ENCODE results near the gene AADACL4.

Gene AADACL4

DNA sequence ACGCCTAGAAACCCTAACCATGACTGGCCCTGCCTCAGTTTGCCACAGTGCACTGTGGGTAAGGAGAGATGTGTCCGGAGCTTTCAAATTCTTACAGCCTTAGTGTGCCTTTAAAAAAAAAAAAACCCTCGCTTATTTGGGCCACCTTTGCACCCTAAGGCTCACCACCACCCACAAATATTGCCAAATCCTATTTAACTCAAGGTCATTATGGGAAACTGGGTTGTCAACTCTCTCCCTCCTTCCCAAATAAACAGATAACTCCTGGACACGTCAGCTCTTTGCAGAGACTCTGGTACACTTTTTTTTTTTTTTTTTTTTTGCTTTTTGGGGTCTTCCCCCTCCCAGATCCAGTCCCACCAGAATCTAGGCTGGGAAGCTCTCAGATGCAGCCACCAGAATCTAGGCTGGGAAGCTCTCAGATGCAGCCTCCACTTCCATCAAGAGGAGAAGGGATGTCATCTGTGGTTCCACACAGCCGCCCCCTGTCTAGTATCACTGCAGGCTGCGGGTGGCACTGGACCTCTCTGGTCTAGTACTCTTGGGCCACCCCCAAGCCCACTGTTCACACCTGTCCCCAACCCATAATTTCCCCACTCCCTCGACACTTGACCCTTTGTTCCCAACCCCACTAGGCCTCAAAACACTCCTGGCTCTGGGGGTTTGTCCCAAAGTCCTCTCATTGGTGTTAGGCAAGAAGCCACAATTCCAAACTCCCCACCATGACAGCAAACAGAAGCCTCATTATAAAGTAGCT is 29.3 kb upstream of the AADACL4 start:
- FAIRE-seq, result no peak

DNA sequence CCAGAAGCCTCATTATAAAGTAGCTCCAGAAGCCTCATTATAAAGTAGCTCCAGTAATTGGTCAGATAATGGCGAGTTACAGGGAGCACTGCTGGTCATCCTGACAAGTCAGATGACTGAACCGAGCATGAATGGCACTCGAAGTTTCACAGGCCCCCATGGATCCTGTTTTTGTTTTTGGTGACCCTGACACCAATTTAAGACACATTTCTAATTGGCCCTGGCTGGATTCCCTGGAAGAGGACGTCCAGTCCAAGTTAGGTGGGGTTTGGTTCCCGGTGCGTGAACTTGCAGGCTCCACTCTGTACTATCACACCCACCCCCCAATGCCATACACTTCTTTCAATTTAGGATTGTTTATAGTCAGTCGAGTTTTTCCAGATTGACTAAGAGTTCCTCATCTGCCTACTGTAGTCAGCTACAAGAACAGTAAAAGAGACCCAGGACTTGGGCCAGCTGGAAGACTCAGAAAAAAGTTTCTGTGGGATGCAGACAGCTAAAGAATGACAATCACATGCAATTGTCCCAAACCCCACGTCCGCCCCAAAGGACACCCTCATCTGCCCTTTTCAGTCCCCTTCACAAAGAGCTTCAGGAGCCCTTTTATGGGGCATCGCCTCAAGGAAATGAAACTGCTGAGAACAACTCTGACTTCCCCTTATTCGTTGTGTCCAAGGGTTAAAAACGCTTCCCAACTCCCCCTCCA is 28.6 kb upstream of the AADACL4 start:
- no peak for FAIRE-seq

DNA sequence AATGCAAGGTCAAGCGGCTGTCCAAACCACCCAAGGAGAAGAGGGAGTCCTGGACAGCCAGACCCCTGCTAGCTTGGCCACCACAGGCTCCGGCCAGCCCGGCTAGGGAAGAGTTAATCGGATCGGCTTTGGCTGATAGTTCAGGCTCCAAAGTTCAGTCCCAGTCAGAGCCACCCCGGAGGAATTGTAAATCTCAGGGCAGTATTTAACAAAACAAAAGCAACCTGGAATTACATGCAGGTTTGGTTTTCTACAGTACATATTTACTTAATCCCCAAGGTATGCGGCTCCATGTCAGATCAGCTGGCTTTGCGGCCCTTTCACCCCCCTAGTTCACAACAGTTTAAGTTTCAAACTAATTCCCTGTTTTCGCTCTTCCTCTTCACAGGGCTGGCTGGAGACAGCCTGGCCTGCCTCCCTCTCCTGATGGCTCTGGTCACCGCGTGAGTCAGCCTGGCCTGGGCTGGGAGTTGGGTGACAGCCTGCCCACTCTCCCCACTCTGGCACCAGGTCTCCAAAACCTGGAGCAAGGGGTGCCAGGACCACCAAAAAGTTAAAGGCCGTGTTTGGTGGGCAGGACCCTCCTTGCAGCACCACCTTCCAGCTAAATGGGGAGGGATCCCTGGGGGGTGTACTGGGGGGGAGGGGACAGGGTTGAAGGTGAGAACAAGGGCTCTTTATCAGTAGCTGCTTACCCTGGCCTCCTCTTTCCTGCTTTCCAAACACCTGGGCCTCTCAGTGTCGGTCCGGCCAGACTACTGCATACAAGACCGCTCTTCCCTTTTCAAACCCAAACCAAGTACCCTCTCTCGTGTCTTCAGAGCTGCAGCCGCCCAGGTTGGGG is 27.8 kb upstream of the AADACL4 start:
- FAIRE-seq, result no peak

DNA sequence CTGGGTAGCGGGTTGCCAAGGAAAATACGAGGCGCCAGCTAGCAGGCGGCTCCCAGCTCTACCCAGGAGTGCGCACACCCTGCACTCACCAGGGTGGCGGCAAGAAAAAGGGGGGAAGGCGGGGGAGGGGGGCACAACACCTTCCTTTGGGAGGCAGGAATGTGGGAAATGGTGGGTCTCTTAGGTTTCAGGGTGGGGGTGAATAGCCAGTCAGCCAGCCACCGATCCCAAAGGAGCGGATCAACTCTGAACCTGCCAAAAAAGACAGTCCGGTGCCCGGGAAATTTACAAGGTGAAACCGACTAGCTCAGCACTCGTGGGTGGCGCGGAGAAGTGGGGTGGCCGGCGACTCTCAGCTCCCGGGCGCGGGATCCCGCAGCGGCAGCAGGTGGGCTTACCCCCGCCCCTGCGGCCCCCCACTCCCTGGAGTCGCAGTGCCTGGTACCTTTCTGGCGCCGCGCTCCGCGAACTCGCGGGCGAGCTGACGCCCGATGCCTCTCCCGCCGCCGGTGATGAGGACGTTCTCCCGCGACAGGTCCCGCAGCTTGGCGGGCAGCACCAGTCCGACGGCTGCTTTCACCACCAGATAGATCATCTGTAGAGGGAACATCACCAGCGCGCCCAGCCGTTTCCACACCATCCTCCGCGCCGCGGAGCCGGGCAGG is 27.0 kb upstream of the AADACL4 start:
- FAIRE-seq, result no peak

DNA sequence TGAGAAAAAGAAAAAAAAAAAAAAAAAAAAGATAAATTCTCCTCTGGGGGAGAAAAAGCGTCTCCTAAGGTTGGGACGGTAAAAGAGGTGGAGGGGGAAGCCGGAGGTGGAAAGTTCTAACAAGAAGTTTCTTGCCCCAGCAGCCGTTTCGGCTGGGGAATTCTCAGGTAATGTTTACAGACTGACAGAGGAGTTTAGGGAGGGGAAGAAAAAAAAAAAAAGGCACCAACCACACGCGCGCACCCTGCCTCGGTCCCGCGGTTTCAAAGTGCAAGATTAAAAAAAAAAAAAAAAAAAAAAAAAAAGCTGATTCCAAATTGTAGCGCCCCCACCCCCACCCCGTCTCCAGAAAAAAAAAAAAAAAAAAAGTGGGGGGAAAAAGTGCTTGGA is 26.4 kb upstream of the AADACL4 start:
- no peak for FAIRE-seq

DNA sequence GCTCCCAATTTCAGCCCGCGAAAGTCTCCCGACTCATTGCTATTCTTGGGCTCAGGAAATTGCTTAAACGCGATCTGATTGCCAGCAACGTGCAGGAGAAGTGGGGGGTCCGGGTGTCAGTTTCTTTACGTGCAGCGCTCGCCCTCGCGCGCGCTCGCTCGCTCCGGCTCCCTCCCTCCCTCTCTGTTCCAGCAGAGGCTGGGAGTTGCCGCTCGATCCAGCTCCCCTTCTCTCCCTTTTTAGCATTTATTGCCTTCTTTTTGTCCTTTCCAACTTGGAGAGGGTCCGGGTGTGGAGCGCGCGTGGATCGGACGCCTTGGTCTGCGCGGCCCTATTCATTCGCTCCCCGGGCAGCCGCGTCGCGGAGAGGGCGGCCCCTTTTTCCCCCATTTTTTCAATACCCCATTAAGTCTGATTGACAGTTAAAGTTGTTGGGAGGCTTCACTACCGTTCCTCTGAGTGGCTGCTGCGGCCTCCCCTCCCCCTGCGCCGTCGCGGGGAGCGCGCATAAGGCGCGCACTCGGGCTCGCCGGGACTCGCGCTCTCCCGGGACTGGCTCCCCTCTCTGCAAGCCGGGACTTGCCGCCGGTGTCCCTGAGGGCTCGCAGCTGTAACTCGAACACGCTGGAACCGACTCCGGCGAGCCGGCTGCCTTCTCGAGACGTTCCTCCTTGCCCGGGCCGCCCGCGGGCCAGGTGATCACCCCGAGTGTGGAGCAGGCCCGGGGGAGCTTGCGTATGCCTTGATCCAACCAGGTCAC is 25.8 kb upstream of the AADACL4 start, which contains the start of gene DHRS3:
Gene DHRS3, minus strand, starts transcription at position 310 of the 760 bp plus-strand sequence. CDS start 862 bp downstream, outside the sequence.
- no peak for FAIRE-seq

DNA sequence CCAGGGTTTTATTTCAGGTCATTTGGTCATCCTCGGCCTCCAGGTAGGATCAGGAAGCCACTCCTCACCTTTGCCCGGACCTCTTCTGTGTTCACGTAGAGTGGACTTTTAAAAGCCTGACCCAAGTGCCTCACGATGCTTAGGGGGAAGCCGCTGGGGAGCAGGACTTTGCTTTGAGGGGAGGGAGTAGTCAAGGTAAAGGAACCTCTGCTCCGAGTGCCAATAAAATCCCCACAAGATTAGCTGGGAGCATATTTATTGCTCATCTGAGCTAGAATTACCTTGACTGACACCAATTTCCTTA is 25.3 kb upstream of the AADACL4 start:
- no peak for FAIRE-seq

DNA sequence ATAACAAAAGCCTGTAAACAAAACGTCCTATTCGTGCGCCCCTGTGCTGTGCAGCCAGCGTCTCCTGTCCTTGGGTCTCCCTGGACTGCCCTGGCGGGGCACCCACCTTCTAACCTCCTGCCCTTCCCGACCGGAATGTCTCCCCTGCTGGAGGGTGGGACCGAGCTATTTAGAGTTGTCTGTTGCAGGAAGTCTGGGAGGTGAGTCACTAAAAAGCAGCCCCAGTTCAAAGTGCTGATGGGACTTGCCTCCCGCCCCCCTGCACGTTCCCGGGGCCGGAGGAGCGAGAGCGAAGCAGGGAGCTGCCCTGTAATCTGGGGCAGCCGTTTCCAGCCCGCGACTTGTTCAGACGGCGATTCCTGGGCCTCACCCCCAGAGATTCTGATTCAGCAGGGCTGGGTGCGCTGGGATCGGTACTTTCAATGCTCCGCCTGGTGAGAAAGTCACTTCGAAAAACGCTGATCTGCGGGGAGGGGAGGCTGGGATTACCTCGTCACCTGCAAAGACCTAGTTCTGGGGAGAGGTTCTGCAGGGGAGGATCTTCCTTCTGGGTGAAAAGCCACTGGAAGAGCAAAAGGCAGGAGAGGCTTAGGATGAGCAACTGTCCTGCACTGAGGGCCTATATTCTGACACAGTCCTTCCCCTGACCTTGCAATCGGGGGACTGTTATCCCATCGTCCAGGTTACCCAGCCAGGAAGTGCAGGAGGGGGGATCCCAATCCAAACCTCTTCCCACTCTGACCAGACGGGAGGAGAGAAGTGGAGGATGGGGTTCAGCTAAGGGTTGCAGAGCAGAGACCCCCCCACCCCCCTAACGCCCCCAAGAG is 24.7 kb upstream of the AADACL4 start:
- FAIRE-seq, result no peak

DNA sequence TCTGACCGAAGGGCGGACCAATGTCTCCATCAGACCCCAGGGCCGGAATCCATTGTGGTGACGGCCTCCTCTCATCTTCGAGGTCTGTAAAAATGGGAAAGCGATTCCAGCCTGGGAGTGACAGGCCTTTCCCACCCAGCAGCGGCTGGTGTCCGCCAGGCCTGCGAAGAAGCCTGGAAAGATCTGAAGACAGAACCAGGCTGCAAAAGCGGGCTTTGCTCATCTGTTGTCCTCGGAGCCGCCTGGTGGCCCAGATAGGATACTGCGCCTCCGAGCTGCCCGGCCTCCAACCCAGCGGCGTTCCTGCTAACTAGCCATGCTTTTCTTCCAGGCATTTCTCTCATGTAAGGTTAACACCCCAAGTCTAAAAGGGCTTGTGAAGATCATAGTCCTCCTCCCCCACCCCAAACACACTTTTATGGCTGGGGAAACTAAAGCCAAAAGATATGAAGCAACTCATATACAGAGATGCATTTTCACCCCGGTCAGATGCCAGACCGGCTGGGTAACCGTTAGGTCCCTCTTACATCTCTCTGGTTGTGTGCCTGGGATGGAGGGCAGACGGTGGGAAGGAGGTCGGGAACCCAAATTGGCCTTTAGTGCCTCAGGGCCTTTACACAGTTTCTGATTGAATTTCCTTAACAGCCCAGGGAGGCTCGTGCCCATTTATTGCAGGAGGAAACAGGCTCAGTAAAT is 23.9 kb upstream of the AADACL4 start:
- no peak for FAIRE-seq

DNA sequence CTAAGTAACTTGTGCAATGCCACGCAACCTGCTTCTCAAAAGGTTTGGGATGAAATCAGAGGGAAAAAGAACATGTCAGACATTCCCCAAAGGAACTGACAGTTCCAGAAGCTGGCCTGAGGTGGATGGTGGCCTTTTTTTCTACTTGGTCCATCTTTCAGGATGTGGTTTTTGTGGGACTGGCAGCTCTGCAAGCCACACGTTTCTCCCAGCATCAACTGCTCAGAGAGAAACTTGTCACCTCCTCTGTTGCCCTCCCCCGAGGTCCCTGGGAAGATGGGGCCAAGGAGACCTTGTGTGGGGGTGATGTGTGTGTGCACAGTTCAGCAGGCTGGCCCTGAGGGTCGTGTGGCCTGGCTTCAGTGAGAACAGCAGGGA is 23.4 kb upstream of the AADACL4 start:
- FAIRE-seq, result no peak

DNA sequence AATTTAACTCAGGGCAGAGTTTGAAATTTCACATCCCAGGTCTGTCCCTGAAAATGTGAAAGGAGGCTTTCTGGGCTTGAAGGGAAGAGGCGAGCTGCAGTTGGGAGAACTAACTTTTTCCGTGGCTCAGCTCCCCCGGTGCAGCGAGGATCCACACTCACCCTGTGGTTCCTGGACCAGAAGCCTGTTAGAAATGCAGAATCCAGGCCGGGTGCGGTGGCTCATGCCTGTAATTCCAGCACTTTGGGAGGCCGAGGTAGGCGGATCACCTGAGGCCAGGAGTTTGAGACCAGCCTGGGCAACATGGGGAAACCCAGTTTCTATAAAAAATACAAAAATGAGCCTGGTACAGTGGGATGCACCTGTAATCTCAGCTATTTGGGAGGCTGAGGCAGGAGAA is 23.0 kb upstream of the AADACL4 start:
- FAIRE-seq, result no peak

DNA sequence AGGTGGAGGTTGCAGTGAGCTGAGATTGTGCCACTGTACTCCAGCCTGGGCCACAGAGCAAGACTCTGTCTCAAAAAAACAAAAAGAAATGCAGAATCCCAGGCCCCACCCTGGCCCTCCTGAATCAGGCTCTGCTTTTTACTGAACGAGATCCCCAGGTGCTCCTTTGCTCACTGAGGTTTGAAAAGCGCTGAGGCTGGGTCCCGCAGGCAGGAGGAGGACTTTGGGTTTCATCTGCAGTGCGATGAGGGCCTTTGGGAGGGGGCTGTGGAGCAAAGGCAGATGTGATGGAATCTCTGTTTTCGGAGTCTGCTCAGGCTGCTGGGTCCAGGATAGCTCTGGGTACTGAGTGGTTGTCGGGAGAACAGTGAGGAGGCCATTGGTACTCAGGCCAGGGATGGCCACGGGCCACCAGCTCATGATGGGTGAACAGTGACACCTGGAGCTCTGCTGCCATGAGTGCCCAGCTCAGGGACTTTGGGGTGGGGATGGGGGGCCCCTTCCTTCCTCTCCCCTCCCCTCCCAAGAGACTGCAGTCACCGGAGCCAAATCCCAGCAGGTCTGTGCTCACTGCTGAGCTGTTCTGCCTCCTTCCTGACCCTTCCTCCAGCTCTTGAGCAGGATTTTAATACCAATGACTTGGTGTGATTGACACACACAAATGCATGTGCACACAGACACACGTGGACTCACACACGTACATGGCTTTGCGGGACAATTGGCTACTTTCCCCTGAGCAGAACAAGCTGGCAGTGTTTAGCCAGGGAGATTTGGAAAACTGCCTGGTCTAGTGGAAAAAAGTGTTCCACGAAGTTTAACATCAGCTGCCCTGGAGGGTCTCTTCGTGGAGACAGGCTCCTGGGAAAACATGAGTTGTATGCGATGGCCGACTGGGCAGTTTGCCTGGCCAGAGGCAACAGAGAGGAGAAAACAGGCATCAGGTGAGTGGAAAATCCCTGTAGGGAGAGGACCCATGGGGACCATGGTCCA is 22.2 kb upstream of the AADACL4 start:
- FAIRE-seq, result no peak

DNA sequence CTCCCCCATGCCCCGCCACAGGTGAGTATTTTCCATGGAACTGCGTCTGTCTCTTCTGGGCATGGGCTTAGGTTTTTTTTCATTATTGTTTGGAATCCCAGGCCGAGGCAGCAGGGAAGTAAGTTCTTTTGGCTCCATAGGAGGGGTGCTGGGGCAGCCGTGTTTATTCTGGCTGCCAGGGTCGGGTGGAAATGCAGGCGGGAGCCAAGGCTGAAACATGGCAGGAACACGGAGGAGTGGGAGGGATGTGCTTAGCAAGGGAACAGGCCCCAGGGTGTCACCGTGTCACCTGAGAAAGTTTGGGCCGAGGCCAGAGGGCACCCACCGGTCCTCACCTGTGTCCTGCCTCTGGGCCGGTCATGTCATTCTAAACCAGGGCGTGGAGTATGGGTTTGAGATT is 21.4 kb upstream of the AADACL4 start:
- FAIRE-seq, result no peak

DNA sequence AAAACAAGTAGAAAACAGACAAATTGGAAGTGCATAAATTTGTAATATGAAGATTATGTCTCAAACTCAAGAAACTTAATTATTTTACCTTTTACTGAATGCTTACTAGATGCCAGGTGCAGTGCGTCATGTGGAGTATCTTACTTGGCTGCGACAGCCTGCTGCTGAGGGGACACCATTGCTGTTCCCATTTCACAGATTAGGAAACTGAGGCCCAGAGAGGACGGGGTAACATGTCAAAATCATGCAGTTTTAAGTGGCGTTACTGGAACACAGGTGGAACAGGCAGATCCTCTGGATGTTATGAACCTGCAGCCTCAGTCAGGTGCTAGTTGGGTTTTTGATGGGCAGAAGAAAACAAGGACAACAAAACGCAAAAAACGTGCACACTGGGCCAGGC is 18.6 kb upstream of the AADACL4 start:
- FAIRE-seq, result no peak

DNA sequence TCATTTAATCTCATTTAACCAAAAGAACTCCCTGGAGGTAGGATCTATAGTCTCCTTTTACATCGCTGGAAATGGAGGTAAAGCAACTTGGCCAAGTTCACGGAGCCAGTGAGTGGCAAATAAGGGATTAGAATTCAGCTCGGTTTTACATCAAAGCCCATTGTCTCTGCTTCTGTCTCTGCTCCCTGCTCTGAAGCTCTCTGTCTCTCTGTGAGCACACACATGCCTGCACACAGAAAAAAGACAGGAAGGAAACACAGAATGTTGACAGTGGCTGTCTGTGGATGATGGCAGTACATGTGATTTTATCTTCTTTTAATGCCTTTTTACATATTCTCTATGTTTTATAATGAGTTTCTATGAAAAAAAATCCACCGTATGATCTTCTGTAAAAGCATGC is 17.0 kb upstream of the AADACL4 start:
- FAIRE-seq, result no peak

DNA sequence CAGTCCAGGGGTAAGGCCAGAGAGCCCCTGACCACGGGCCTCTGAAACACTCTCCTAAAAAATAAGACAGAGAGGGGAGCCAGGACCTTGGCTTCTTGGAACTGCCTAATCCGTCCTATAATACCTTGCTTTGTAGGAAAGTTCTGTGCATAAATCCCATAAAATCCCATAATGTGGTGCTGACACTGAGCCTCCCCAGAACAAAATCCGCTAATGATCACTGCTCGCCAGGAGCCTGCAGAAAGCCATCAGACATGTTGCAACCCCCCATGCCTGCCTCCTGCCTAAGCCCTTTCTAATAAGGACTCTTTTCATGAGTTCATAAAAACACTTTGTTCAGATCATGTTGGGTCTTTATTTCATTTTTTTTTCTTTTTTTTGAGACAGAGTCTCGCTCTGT is 16.6 kb upstream of the AADACL4 start:
- no peak for FAIRE-seq

DNA sequence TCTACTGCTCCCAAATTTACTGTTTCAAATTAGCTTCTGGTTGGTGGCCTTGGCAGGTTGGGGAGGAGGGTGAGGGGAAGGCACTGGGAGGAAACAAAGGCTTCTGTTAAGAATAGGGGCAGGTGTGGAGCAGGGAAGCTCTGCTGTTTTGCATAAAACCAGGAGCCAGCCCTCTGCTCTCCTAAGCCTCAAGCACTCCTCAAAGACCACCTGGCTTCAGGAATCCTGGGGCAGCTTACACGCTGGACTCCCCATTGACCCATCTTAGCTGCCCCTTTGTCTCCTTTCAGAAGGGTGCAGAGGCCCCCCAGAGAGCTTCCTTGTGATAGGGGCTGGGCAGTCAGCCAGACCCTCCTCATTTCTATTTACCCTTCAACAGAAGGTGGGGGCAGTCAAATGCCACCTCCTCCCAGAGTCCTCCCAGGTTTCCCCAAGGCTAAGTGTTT is 14.4 kb upstream of the AADACL4 start:
- FAIRE-seq, result no peak

DNA sequence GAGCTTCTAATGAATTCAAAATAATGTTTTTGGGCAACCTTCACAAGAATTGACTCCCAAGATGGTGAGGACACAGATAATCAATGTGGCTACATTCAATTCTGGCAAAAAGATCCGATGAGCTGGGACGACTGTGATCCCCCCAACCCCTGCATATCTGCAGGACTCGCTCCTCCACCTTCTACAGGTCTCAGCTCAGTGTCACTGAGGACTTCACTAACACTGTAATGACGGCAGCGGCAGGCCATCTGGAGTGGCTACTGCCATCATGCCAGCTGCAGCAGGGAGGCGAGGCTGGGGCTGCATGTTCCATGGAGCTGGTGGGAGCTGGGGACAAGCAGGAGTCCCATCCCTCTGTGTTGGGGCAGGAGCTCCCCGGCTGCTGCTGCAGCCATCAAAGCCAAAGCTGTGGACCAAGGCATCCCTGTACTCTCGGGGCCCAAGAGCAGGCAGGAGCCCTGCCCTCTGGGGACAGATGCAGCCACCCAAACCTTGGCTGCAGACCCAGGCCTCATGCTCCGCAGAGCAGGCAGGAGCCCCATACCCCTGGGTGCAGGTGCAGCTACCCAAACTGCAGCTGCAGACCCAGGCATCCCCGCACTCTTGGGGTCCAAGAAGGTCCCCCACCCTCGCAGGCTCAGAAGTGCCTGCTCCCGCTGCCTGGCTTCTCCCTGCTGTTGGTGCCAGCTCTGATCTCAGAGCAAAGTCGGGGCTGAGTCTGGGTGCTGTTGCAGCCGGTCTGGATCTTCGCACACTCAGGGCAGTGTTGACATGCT is 13.7 kb upstream of the AADACL4 start:
- FAIRE-seq, result no peak

Measured in A204.1 (cell line).